HG03469 (cell line): Measurements from ENCODE around the gene ANOS1.
"Not testable (repeated sequence)": the region's sequence is repeated elsewhere in the genome, so short reads cannot be mapped to it uniquely, and the experiment has no call there.

Experiments
- ATAC-seq: cut with Tn5 transposase; IDR thresholded peaks from one replicate; pipeline ENCODE4 v1.9.1; 2021; ENCODE audit warnings: mild to moderate bottlenecking, moderate library complexity, moderate number of reproducible peaks; ENCODE audit not compliant: unreplicated experiment

ANOS1 gene, protein sequence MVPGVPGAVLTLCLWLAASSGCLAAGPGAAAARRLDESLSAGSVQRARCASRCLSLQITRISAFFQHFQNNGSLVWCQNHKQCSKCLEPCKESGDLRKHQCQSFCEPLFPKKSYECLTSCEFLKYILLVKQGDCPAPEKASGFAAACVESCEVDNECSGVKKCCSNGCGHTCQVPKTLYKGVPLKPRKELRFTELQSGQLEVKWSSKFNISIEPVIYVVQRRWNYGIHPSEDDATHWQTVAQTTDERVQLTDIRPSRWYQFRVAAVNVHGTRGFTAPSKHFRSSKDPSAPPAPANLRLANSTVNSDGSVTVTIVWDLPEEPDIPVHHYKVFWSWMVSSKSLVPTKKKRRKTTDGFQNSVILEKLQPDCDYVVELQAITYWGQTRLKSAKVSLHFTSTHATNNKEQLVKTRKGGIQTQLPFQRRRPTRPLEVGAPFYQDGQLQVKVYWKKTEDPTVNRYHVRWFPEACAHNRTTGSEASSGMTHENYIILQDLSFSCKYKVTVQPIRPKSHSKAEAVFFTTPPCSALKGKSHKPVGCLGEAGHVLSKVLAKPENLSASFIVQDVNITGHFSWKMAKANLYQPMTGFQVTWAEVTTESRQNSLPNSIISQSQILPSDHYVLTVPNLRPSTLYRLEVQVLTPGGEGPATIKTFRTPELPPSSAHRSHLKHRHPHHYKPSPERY

DNA sequence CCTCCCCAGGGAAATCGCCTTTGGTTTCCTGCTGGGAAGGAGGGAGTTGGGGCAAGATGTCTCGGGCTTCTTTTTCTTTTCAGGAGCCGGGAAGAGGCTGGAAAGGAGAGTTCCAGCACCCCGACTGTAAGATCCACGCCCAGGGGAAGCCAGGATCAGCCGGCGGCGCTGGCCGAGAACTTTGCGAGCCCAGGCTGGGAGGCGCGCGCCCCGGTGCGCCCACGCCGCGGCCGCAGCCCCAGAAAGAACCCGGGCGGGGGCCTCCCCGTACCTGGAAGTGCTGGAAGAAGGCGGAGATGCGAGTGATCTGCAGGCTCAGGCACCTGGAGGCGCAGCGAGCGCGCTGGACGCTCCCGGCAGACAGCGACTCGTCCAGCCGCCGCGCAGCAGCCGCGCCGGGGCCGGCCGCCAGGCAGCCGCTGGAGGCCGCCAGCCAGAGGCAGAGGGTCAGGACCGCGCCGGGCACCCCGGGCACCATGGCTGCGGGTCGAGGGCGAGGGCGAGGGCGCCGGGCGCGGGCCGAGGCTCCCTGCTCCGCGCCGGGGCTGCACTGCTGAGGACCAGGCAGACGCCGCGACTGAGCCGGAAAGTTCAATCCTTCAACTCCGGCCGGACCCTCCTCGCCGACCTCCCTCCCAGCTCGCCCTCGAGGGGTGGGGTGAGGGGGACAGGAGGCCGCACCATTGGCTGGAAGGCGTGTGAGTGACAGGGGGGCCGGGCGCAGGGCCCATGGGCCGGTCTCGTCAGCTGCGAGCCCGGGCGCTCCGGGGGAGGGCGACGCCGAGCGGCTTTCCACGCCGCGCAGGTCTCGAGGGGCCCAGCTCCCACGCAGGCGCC, at the start of gene ANOS1:
TSS of gene ANOS1 (minus strand) at position 579 of the 837 bp plus-strand sequence. CDS start at position 478, 101 bp downstream.
- ATAC-seq, result no peak

DNA sequence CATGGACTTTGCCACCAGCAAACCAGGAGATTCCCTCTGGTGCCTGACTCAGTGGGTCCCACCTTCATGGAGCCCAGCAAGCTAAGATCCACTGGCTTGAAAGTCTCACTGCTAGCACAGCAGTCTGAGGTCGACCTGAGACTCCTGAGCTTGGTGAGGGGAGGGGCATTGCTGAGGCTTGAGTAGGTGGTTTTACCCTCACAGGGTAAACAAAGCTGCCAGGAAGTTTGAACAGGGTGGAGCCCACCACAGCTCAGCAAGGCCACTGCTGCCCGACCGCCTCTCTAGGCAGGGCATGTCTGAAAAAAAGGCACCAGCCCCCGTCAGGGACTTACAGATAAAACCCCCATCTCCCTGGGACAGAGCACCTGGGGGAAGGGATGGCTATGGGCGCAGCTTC, 41.2 kb upstream of the ANOS1 start:
- ATAC-seq, result no peak

DNA sequence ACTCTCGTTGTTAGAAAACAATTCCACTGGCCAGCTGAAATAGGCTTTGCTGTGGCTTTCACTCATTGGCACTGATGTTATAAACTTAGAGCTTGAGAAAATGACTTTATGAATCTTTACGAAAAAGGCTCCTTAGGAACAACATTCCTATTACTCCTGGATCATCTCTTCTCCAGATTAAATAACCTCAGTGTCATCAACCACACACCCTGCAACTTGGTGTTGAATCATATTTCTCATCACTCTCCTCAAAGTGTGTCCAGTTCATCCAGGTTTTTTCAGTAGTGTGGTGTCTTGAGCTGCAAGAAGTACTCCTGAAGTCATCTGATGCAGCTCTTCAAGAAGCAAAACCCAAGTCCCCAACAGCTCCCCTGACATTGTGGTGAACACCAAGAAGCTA, 28.1 kb upstream of the ANOS1 start:
- no peak for ATAC-seq

DNA sequence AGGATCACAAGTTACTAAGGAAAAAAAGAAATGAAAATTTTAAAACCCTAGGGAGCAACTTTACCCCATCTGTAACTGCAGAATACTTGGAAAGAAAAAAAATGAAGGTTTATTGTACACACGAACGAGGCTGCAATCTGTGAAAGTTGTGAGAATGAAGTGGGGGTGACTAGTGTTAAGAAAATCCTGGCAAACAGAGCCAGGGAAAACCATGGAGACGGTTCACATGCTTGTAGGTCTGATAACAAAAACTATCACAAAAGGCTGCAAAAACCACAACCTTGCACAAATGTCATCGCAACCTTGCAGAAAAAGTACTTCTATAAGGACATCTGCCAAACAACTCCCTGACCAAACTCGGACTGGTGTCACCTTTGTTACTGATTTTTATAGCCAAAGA, 26.8 kb upstream of the ANOS1 start:
- not testable (repeated sequence) for ATAC-seq

DNA sequence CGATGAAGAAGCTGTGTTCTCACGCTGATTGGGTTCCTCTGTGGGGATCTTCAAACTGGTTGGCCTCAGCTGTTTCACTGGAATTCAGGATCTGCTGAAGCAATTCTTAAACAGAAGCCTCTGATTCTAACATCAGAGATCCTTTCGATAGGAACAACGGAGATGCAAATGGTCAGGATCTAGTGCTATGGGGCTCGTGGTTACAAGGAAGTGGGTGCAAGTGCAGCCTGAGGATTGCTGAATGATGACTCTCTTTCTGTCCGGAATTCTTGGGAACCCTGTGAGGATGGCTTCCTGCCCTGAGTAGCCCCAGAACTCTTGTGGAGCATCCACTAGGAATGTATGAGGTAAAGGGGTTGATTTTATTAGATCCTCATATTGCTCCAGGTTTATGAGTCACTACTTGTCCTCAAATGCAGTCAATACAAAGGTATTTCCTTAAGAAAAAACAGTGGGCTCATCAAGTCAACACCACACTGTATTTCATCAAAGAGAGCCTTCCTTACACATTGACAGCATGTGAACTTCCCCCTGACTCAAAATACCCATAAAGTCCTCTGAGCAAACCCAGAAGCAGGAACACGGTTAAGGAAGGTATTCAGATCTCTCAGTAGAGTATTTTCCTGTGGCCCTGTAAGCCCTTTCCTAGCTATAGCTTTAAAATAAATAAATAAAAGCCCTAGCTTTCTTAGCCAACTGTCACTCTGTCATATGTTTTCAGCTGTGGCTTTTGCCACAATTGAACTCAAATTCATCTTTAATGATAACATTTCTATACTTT, 25.9 kb upstream of the ANOS1 start:
- not testable (repeated sequence) for ATAC-seq

DNA sequence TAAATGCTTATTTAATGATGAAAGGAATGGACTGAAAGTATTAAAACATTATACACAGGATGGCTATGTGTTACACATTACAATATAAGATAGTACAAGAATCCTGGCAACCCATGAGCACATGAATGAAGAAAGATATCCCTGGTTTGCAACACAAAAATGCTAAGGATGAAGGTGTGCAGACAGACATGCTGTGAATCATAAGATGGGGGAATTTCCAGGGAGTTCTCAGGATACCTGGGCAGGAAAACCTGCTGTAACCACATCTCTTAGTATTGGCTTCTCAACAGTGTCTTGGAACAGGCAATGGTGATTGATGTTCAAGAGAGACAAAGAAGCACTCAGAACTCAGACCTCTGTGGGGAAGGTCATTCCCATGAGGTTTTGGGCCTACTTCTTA, 23.9 kb upstream of the ANOS1 start:
- ATAC-seq, result no peak

DNA sequence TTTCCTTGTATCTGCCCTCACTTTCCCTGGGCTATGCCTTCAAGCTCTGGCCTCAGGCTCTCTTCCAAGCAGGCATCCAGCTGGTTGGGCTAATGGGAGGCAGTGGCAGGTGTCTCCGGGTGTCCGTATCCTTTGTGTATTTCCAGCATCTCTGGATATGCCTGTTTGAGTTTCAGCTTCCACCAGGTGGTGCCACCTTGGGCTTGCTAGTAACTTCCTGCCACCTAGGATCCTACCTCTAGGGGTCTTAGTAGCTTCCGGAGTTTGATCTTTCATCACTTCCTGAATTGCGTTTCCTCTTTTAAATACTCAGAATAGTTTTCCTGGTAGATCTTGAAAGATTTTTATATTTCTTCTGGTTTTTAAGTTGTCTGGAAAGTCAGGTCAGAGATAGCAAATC, 23.2 kb upstream of the ANOS1 start:
- ATAC-seq, result no peak

DNA sequence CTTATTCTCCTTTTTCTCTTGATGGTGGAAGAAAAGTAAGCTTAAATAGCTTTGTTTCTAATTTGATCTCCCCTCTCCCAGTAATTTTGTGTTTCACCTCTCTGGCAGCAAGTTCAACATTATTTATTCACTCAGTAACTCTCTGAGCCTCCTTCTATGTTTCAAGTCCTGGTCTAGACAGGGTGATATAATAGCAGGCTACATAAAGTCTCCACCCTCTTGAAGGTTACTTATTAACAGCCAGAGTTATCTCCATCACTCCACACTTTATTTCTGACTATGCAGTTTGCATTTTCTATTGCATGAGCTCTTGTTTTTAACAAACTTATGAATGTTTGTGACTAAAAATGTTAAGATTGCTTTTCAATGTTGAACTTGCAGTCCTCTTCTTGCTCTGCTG, 17.8 kb upstream of the ANOS1 start:
- ATAC-seq, result no peak

DNA sequence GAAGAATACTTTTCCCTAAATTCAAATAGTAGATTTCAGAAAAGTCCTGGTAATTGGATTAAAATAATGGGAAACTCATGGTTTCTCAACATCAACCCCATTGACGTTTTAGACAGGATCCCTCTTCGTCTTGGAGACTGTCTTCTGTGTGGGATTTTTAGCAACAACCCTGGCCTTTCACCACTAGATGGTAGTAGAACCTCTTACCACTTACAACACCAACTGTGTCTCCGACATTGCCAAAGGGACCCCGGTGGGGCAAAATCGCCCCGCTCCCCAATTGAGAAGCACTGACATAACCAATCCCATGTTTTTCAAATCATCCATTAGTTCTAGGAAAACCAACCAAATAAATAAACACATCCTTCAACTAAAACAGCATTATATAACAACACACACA, 16.9 kb upstream of the ANOS1 start:
- ATAC-seq, result no peak

DNA sequence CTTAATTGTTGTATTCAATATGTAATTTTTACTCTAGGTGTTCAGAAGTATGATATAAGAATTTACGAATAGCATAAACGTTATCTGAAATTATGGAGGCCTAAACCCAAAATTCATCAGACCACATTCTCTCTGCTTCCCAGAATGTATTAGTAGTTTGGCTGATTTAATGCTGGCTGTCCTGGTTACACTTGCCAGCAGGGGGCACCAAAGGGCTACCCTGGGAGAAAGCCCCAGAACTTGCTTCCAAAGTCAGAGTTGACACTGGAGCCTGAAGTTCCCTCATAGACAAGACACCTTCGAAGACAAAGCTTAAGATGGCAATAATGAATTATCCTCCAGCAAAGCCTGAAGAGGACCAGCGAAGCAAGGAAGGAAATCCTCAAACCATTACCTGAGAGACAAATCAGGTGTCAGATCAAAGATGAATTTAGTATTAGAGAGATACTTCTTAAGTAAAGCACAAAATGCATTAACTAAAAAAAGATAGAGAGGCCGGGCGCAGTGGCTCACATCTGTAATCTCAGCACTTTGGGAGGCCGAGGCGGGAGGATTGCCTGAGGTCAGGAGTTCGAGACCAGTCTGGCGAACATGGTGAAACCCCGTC, 11.3 kb upstream of the ANOS1 start:
- no peak for ATAC-seq

DNA sequence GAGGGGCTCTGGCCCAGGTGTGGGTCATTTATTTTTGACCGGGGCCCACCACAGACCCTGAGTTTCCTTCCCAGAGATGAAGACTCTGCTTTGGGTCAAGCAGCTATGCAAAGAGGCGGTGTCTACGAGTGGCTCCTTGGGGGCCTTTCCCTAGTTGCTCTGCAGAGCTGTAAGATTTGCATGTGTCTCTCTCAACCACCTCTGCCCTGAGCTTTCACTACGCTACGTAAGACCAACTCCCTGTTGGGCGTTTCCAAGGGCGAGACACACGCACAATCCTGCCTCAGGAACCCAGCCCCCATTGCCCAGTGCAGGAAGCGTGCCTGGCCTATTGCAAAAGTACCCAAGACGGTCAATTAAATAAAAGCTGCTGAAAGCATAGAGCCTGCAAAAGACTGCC, 10.0 kb upstream of the ANOS1 start:
- no peak for ATAC-seq

DNA sequence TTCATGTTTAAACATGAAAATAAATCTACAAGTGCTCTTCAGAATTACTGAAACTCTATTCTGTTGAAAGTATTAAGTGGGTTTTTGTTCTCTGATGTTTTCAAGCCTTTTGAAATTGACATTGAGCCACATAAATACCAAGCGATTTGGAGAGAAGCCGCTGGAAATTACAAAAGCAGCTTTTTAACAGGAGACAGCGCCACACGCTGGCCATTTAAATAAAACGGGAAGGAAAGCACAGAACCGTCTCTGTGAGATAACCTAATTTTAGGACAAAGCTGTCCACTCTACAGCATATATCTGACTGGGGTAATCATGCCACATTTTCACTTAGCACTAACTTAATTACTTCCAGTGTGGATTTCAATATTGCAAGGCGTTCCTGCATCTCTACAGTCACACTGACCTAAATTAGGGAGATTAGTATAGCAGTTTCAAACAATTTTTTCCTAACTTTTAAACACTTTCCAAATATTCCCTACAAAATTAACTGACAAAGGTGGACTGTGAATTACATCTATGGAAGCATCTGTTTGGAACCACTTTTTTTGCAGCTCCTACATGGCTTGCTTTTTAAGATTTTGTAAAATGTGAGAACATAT, 6.8 kb upstream of the ANOS1 start:
- ATAC-seq, result no peak

DNA sequence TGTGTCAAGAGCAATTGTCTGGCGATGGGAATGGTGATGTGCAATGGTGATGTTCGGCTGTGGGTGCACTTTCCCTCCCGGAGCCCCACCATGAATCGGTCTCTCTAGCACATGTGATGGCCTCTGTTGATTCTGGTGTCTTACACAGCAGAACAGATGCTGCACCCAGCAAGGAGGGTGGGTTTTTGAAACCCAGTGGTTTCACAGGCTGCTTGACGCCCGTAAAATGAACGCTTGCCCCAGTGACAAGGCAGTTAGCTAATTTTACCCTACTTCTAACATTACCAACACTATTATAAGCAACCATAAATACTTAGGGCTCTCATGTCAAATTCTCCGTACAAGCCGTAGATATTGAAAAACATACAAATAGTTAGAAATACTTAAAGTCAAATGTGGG, 5.9 kb upstream of the ANOS1 start:
- no peak for ATAC-seq

DNA sequence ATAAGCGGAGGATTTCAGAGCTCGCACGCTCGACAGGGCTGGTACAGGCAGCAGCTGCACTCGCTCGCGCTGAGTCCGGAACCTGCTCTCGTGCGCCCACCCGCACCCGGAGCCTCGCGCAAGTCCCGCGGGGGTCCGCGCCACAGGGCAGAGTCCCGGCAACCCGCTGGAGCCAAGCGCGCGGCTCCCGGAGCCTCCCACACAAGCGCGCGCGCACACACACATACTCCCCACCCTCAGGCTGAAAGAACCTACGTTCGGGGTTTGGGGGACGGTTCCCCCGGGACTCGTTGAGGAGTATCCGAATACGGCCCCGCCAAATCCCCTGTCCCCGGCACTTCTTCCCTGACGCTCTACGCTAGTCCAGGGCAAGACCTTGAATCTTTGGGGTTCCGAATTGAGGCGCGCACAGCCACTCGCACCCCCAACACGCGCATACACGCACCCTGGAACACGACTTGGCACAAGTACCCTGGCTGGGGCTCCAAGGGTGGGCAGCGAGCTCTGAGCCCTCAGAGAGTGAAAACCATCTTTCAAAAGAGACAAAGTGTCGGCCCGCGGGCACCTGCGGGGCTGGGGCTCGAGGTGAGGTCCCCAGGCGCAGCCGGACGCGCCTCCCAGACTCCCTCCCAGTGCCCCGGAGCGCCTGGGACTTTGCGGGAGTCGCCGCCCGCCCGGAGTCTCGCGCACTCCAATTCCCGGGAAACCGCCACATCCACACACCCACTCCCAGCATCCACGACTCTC, 952 bp downstream of the ANOS1 start:
- ATAC-seq, result no peak

DNA sequence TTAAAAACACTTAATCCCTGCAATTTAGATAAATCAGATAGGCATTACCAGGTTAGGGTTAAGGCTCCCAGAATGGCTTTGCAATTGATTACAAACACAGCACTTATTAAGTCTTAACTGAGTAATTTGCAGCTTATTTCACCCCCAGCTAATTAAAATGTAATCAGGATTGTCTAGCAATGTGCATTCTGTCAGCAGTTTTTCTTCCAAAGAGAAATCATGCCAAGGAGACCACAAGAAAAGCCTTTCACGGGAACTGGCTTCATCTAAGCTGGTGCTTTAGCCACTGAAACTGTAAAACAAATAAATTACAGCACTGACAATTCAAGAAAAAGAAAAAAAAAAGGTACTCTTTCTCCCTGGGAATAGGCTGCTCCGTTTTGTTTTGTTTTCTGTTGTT, 2.1 kb downstream of the ANOS1 start:
- no peak for ATAC-seq

DNA sequence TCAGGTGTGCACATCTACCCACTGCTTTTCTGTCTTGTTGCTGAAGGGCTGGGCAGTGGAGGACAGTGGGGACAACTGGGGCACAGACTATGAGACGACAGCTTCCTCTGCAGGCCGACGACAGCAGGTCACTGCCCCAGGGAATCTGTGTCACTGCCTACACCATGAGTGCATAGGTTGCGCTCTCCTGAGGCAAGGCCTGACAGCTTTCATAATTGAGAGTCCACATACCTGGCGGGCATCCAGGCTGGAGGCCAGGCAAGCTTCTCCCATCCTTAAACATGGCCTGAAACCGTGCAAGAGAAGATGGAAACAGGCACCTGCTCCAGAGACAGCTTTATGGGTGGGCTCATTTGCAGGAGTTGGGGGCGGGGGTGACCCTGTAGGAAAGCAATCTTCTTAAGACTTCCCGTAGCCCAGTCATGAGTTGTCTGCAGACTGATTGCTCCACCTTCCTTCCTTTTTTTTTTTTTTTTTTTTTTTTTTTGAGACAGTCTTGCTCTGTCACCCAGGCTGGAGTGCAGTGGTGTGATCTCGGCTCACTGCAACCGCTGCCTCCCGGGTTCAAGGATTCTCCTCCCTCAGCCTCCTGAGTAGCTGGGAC, 2.9 kb downstream of the ANOS1 start:
- ATAC-seq, result no peak

DNA sequence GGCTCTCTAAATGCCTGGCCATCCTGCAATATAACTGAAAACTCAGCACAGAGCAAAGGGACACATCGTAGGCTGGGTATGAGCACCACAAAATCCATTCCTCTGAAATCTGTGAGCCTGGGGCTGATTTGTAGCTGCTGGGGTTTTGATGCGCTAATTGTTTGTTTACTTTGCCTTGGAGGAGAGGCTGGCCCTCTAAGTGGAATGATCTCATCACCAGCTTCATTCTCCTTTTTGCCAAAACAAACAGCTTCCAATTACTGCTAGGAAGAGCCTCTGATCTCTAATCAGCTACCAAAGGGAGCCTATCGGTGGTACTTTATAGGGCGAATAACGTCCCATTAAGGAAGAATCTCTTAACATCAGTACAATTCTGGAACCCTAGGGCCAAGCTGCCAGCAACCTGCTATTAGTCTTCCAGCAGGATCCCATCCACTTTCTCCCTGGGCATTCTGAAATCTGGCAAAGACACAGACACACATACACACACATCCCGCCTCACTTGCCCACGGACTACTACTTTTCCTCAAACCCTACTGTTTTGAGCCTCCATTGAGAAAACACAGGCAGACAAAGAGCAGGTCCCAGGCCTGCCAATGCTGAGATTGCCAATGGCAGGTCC, 5.8 kb downstream of the ANOS1 start:
- no peak for ATAC-seq

DNA sequence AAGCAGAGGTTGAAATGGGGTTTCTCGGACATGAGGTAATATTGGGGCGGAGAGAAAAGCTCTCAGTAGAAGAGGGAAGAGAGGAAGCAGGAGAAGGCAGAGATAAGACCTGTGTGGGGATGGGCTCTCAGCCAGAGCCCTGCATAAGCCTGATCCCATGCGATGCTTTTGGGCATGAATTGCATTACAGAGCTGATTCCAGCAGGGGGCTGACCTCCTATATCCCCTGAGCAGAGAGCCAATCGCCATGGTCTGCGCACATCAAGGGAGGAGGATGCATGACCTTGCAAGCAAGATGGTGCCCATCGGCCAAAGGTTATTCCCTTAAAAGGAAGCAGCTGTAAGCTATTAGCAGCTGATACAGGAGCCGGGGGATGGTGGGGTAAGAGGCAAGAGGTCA, 7.6 kb downstream of the ANOS1 start:
- ATAC-seq, result no peak
